DND-41 (cell line): ENCODE results near the gene PNPLA6.

ENCODE experiments used
- CTCF ChIP-seq: IDR thresholded peaks from 2 replicates; pipeline ENCODE4 v1.5.1; 2012; ENCODE audit warnings: borderline replicate concordance, low read length, moderate library complexity, mild to moderate bottlenecking; ENCODE audit not compliant: poor library complexity, severe bottlenecking; ENCODE audit errors: extremely low read depth
- EZH2 ChIP-seq: IDR thresholded peaks from 3 replicates; pipeline ENCODE4 v1.6.1; 2012; ENCODE audit warnings: borderline replicate concordance, low read depth, mild to moderate bottlenecking, moderate library complexity, low read length, inconsistent platforms; ENCODE audit not compliant: severe bottlenecking

- no peak for TF ChIP-seq CTCF
- no peak for TF ChIP-seq EZH2
Measured at GRCh38 chr19:7597689-7598088, 62.2 kb downstream of the PNPLA6 start.
